ENCODE measurements around the gene KCNC1. TPM values are rescaled to one million over a fixed set of nuclear protein-coding genes. Genes with fewer than 3 reads are reported as not detected.
A peak's percentile ranks its signal among the peaks of the same experiment; 100 is the strongest.

KCNC1 gene
- total RNA-seq, 1 experiment from 2014 or later = 0.26 TPM

GRCh38 chr11:17695454-17696441, 38.8 kb upstream of the KCNC1 start:
- intact Hi-C loops (cut with micrococcal nuclease; ENCODE audit: unreplicated experiment) = no loop called here
- BruUV-seq (replicated peaks) = no TSS peak
- no peak for DNase-seq
- no peaks in the 10 kb centered on the region for H3K9me3 Mint-ChIP-seq (ENCODE audit: low read depth, unreplicated experiment)
- peaks cover 71% of the 10 kb centered on the region for H3K27me3 Mint-ChIP-seq (ENCODE audit: unreplicated experiment)
- H3K4me1 Mint-ChIP-seq (ENCODE audit: low read depth, unreplicated experiment) = no peaks in the 10 kb centered on the region
- no peak for TF ChIP-seq CTCF (IDR thresholded peaks at IDR 0.05; ENCODE audit: unreplicated experiment)
- no peaks in the 10 kb centered on the region for H3K36me3 Mint-ChIP-seq (ENCODE audit: insufficient read depth, unreplicated experiment)
- CTCF ChIA-PET = no interaction called here
- peak overlapping the region; percentile 24 for H3K4me3 Mint-ChIP-seq (ENCODE audit: low read depth, unreplicated experiment)
- H3K27ac Mint-ChIP-seq (ENCODE audit: unreplicated experiment) = no peak overlapping the region

DNA sequence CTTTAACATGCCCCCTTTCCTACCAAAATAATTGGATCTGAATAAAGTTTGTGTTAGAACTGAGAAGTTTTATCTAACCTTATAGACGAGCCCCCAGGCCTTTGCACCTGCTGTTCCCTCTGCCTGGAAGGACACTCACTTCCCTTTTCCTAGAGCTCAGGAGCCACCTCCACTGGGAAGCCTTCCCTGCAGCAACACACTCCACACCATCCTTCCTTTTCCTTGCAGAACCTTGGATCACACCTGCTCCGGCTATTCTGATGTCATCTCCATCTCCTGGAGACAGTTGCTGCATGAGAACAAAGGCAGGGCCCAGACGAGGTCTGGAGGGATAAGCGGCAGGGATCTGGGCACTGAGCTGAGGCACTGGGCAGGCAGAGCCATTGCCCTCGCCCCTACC, 37.8 kb upstream of the KCNC1 start:
- no peak for TF ChIP-seq CTCF (IDR thresholded peaks at IDR 0.05; ENCODE audit: unreplicated experiment)
- DNase-seq = no peak
- intact Hi-C loops (cut with micrococcal nuclease; ENCODE audit: unreplicated experiment) = no loop called here
- Mint-ChIP-seq H3K36me3 (ENCODE audit: insufficient read depth, unreplicated experiment) (no peaks in the 10 kb centered on the region), H3K27ac (ENCODE audit: unreplicated experiment) (no peak overlapping the region), H3K4me1 (ENCODE audit: low read depth, unreplicated experiment) (no peaks in the 10 kb centered on the region), H3K27me3 (ENCODE audit: unreplicated experiment) (peaks cover 65% of the 10 kb centered on the region), H3K4me3 (ENCODE audit: low read depth, unreplicated experiment) (no peak overlapping the region), H3K9me3 (ENCODE audit: low read depth, unreplicated experiment) (no peaks in the 10 kb centered on the region)
- no TSS peak for BruUV-seq (replicated peaks)
- CTCF ChIA-PET = no interaction called here

DNA sequence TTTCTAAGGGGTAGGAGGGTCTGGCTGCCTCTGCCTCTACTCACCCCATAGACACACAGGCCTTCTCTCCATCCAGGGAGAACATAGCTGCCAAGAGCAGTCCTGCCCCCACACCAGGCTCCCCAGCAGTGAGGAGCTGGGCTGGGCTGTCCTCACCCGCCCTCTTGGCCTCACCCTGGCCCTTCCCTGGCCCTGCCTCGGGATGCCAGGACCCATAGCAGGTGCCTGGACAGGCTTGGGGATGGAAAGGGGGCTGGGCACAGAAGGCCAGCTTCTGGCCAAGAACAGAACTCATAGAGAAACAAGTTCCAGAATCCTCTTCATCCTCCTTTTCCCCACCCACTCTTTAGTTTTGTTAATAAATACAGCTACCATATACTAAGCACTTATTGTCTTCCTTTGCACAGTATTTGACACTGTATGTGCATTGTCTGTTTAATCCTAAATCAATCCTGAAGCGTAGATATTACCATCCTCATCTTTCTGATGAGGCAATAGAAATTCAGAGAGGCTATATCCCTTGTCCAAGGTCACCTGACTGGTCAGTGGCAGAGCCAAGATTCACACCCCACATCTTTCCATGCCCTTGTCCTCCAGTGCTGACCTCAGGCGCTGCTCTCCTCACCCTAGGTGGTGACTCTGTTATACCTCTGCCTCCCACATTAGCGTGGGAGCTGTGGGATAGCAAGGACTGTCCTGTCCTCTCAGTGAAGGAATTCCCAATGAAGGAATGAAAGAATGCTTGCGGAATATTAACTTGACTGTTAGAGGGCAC, 37.2 kb upstream of the KCNC1 start:
- H3K27me3 Mint-ChIP-seq (ENCODE audit: unreplicated experiment) = peaks cover 59% of the 10 kb centered on the region

More for the DNA sequence above, 37.2 kb upstream of the KCNC1 start:
- H3K4me3 Mint-ChIP-seq (ENCODE audit: low read depth, unreplicated experiment) = no peak overlapping the region
- no peak overlapping the region for H3K27ac Mint-ChIP-seq (ENCODE audit: unreplicated experiment)
- no peaks in the 10 kb centered on the region for H3K4me1 Mint-ChIP-seq (ENCODE audit: low read depth, unreplicated experiment)
- intact Hi-C loops (cut with micrococcal nuclease; ENCODE audit: unreplicated experiment) = no loop called here
- no peak for TF ChIP-seq CTCF (IDR thresholded peaks at IDR 0.05; ENCODE audit: unreplicated experiment)
- no peaks in the 10 kb centered on the region for H3K9me3 Mint-ChIP-seq (ENCODE audit: low read depth, unreplicated experiment)
- CTCF ChIA-PET = no interaction called here
- no TSS peak for BruUV-seq (replicated peaks)
- DNase-seq = no peak
- H3K36me3 Mint-ChIP-seq (ENCODE audit: insufficient read depth, unreplicated experiment) = no peaks in the 10 kb centered on the region

Measured in Calu3 (cell line).